Effector memory CD8-positive, alpha-beta T cell (primary cell): Measurements from ENCODE around the gene SLC38A8.

ENCODE experiments used
- ATAC-seq: fragments of 150-1000 bp; cut with Tn5 transposase; replicated peaks from 2 replicates; pipeline ENCODE4 v1.10.0; 2021; ENCODE audit warnings: mild to moderate bottlenecking, moderate library complexity
- DNase-seq, 3 experiments: peaks; one replicate each; pipeline ENCODE4 v3.0.0; 2021
- H3K27ac Mint-ChIP-seq, 2 donors: one replicate each; pipeline ENCODE4 v1.8.0; 2022; ENCODE audit warnings: mild to moderate bottlenecking in 2 of 2, mixed read lengths in 2 of 2, moderate library complexity in 2 of 2
- H3K27me3 Mint-ChIP-seq, 2 donors: one replicate each; pipeline ENCODE4 v1.8.0; 2022; ENCODE audit warnings: mixed read lengths in 2 of 2
- H3K36me3 Mint-ChIP-seq: one replicate; pipeline ENCODE4 v1.8.0; 2022; ENCODE audit warnings: mild to moderate bottlenecking, moderate library complexity, mixed read lengths; ENCODE audit not compliant: insufficient read depth
- H3K4me1 Mint-ChIP-seq, 2 donors: one replicate each; pipeline ENCODE4 v1.8.0; 2022; ENCODE audit warnings: low read depth in 2 of 2, mixed read lengths in 2 of 2
- H3K4me3 Mint-ChIP-seq, 2 donors: one replicate each; pipeline ENCODE4 v1.8.0; 2022; ENCODE audit warnings: mild to moderate bottlenecking in 2 of 2, mixed read lengths in 2 of 2, moderate library complexity in 2 of 2
- H3K9me3 Mint-ChIP-seq, 2 donors: one replicate each; pipeline ENCODE4 v1.8.0; 2022; ENCODE audit warnings: mixed read lengths in 2 of 2

The SLC38A8 gene

GRCh38 chr16:84052071-84052622 lies 9.6 kb upstream of the SLC38A8 start:
- Mint-ChIP-seq H3K27ac (no peak overlapping the region), H3K4me1 (peaks cover 0 to 5% of the 10 kb centered on the region in 2 donors), H3K36me3 (peaks cover 56% of the 10 kb centered on the region), H3K9me3 (no peaks in the 10 kb centered on the region), H3K27me3 (no peaks in the 10 kb centered on the region), H3K4me3 (no peak overlapping the region)
- DNase-seq (no peak), ATAC-seq (no peak)

DNA sequence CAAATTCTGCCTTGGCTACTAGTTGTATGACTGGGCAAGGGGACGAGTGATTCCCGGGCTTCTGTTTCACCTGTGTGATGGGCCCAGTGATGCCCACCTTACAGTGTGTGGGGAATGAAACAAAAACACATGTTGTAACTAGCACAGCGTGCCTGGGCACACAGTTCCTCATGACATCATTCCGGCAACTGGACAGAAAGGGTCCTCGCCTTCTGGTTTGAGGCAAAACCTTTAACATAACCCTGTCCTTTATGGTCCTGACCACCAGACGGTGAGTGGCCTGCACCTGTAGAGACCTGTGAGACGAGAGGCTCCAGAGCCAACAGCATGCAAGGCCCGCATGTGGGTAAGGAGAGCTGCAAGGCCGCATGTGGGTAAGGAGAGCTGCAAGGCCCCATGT lies 7.7 kb upstream of the SLC38A8 start:
- no peaks in the 10 kb centered on the region for H3K9me3 Mint-ChIP-seq
- no peak overlapping the region for H3K27ac Mint-ChIP-seq
- no peaks in the 10 kb centered on the region for H3K27me3 Mint-ChIP-seq
- ATAC-seq: no peak
- no peak for DNase-seq
- peaks cover 42% of the 10 kb centered on the region for H3K36me3 Mint-ChIP-seq
- no peak overlapping the region for H3K4me3 Mint-ChIP-seq
- peaks cover 0 to 5% of the 10 kb centered on the region in 2 donors for H3K4me1 Mint-ChIP-seq

- no peak for ATAC-seq
- Mint-ChIP-seq H3K36me3 (peaks cover 34% of the 10 kb centered on the region), H3K27me3 (peaks cover 2 to 4% of the 10 kb centered on the region in 2 donors)
Observed at GRCh38 chr16:84049403-84050060, 6.9 kb upstream of the SLC38A8 start.

DNA sequence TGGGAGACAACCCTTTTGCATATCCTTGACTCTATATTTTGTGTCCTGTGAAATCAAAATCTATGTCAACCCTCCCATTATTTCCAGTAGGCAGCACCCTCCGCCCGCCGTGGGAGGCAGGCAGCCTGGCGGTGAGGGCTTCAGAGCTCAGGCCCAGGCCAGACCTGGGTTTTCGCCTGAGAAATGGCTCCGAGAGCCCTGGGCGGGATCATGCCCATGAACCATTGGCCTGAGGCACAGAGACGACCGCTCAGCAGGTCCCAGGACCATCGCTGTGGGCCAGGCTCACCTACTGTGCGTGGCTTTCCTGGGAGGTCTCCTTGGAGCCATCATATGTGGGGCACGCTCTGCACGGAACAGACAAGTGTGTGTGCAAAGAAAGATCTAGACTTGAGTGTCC lies 6.3 kb upstream of the SLC38A8 start:
- peaks cover 31% of the 10 kb centered on the region for H3K36me3 Mint-ChIP-seq
- peaks cover 1 to 5% of the 10 kb centered on the region in 2 donors for H3K4me1 Mint-ChIP-seq
- no peak overlapping the region for H3K4me3 Mint-ChIP-seq
- DNase-seq (no peak), ATAC-seq (no peak)
- H3K27ac Mint-ChIP-seq: no peak overlapping the region
- no peaks in the 10 kb centered on the region for H3K9me3 Mint-ChIP-seq
- peaks cover 6 to 10% of the 10 kb centered on the region in 2 donors for H3K27me3 Mint-ChIP-seq

More at GRCh38 chr16:84049403-84050060, 6.9 kb upstream of the SLC38A8 start:
- H3K4me3 Mint-ChIP-seq: no peak overlapping the region
- peak overlapping the region in 1 of 2 donors; percentile 32 for H3K27ac Mint-ChIP-seq
- DNase-seq: no peak
- H3K4me1 Mint-ChIP-seq: peaks cover 0 to 5% of the 10 kb centered on the region in 2 donors
- H3K9me3 Mint-ChIP-seq: no peaks in the 10 kb centered on the region

- DNase-seq: no peak
- Mint-ChIP-seq H3K27me3 (peaks cover 12 to 16% of the 10 kb centered on the region in 2 donors), H3K9me3 (no peaks in the 10 kb centered on the region), H3K4me1 (peaks cover 5 to 6% of the 10 kb centered on the region in 2 donors), H3K27ac (no peak overlapping the region), H3K36me3 (peaks cover 25% of the 10 kb centered on the region), H3K4me3 (no peak overlapping the region)
- ATAC-seq: no peak
Observed at GRCh38 chr16:84048270-84048669, 5.7 kb upstream of the SLC38A8 start.

DNA sequence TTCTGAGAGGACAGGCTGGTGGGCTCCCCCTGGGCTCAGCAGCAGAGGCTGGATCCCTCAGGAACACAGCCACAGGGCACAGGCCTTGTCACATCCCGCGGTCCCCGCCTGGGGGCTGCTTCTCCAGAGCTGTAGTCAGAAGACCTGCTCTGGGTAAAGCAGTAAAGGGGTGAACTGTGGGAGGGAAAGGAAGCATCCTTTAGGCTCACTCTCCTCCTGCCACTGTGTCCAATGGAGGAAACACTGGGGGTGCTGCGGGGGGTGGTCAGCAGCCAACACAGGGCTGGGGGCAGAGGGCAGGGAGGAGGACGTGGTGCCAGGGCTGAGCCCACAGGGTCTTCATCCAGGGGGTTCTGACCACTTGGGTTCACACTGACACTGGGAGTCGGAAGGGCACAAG lies 5.0 kb upstream of the SLC38A8 start:
- Mint-ChIP-seq H3K36me3 (peaks cover 18% of the 10 kb centered on the region), H3K9me3 (no peaks in the 10 kb centered on the region), H3K4me1 (peaks cover 5 to 6% of the 10 kb centered on the region in 2 donors), H3K4me3 (no peak overlapping the region), H3K27ac (peak overlapping the region in 1 of 2 donors; percentile 19), H3K27me3 (peaks cover 13 to 23% of the 10 kb centered on the region in 2 donors)
- ATAC-seq: no peak
- DNase-seq: no peak

DNA sequence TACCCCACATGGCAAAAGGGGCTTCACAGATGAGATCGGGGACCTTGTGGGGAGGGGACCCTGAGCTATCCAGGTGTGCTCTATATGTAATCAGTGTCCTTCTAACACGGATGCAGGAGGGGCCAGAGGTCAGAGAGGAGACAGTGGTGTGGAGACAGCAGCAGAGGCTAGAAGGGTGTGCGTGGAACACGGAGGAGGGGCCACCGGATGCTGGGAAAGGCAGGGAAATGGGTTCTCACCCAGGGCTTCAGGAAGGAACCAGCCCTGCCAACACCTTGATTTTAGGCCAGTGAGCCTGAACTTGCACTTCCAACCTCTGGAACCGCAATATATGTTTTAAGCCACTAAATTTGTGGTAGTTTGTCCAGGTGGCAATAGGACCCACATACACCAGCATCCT lies 4.6 kb upstream of the SLC38A8 start:
- no peak overlapping the region for H3K4me3 Mint-ChIP-seq
- DNase-seq (no peak), ATAC-seq (no peak)
- H3K36me3 Mint-ChIP-seq: peaks cover 14% of the 10 kb centered on the region
- H3K4me1 Mint-ChIP-seq: peaks cover 5 to 6% of the 10 kb centered on the region in 2 donors
- peak overlapping the region; percentile 19 to 64 for H3K27ac Mint-ChIP-seq
- no peaks in the 10 kb centered on the region for H3K9me3 Mint-ChIP-seq
- peaks cover 13 to 27% of the 10 kb centered on the region in 2 donors for H3K27me3 Mint-ChIP-seq

- Mint-ChIP-seq H3K9me3 (no peaks in the 10 kb centered on the region), H3K4me3 (no peak overlapping the region), H3K4me1 (peaks cover 5 to 6% of the 10 kb centered on the region in 2 donors), H3K36me3 (peaks cover 7% of the 10 kb centered on the region), H3K27me3 (peaks cover 13 to 33% of the 10 kb centered on the region in 2 donors), H3K27ac (no peak overlapping the region)
- DNase-seq (no peak), ATAC-seq (no peak)
Observed at GRCh38 chr16:84045818-84046470, 3.3 kb upstream of the SLC38A8 start.

GRCh38 chr16:84045001-84045817 lies 2.6 kb upstream of the SLC38A8 start:
- H3K36me3 Mint-ChIP-seq: peaks cover 4% of the 10 kb centered on the region
- no peak overlapping the region for H3K4me3 Mint-ChIP-seq
- H3K9me3 Mint-ChIP-seq: no peaks in the 10 kb centered on the region
- H3K27me3 Mint-ChIP-seq: peaks cover 13 to 40% of the 10 kb centered on the region in 2 donors
- DNase-seq (no peak), ATAC-seq (no peak)
- no peak overlapping the region for H3K27ac Mint-ChIP-seq
- peaks cover 5 to 6% of the 10 kb centered on the region in 2 donors for H3K4me1 Mint-ChIP-seq

GRCh38 chr16:84044118-84044488 lies 1.5 kb upstream of the SLC38A8 start:
- H3K27ac Mint-ChIP-seq: peak overlapping the region in 1 of 2 donors; percentile 57
- H3K4me3 Mint-ChIP-seq: no peak overlapping the region
- no peaks in the 10 kb centered on the region for H3K9me3 Mint-ChIP-seq
- H3K4me1 Mint-ChIP-seq: peaks cover 2 to 6% of the 10 kb centered on the region in 2 donors
- peaks cover 13 to 47% of the 10 kb centered on the region in 2 donors for H3K27me3 Mint-ChIP-seq
- H3K36me3 Mint-ChIP-seq: peaks cover under 1% of the 10 kb centered on the region
- ATAC-seq (no peak), DNase-seq (no peak)

DNA sequence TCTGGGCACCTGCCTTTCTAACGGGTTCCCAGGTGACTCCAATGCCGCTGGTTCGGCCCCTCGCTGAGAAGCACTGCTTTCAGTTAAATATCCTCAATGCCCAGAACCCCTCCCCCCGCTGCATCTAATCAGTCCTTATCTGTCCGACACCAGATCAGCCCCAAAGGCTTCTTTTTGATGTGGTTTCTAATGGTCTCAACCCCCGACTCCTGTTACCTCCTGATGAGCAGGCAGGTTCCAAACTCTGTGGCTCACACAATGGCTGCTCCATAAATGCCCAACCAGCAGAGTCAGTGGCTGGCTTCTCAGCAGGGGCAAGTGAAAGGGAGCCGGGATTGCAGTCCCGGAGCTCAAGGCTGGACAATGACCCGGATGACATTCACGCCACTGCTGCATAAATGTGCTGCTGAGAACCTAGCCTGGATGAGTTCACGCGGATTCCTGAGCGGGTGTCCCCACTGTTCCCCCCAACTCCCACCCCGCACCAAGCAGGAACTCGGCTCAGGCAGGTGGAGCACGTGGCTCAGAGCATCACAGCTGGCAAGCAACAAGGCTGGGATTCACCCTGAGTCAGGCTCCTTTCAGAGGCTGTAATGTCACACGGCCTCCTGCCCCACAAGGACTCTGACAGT lies 1.0 kb upstream of the SLC38A8 start:
- H3K27me3 Mint-ChIP-seq: peaks cover 13 to 47% of the 10 kb centered on the region in 2 donors
- DNase-seq (no peak), ATAC-seq (no peak)
- peak overlapping the region in 1 of 2 donors; percentile 57 for H3K27ac Mint-ChIP-seq
- H3K4me1 Mint-ChIP-seq: peaks cover 0 to 6% of the 10 kb centered on the region in 2 donors
- H3K4me3 Mint-ChIP-seq: no peak overlapping the region
- no peaks in the 10 kb centered on the region for H3K36me3 Mint-ChIP-seq
- H3K9me3 Mint-ChIP-seq: no peaks in the 10 kb centered on the region

DNA sequence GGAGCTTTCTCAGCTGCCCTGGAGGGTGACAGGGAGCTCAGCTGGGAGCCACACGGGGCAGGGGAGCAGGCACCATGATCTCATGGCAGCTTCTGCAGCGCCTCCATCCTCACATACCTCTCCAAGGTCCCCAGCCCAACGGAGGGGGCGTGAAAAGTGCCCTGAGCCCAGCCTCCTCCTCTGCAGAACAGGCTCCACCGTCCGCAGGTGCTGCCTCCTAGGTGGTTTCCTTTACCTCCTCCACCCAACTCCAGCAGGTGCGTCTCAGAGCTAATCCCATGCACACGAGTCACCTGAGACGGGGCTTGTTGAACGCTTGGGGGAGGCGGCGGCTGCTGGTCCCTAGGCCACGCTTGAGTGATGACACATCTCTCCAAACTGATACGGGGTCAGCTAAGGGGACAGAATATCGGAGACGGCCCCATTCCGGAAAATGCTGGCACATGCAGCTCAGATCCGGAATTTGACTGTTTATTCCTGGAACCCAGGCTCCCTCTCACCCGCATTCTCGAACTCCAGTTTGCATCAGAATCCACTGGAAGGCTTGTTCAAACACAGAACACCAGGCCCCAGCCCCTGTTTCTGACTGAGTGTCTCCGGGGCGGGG lies 387 bp upstream of the SLC38A8 start:
- DNase-seq: no peak
- H3K27ac Mint-ChIP-seq: no peak overlapping the region
- no peaks in the 10 kb centered on the region for H3K36me3 Mint-ChIP-seq
- no peaks in the 10 kb centered on the region for H3K9me3 Mint-ChIP-seq
- no peak for ATAC-seq
- H3K27me3 Mint-ChIP-seq: peaks cover 13 to 47% of the 10 kb centered on the region in 2 donors
- peaks cover 0 to 6% of the 10 kb centered on the region in 2 donors for H3K4me1 Mint-ChIP-seq
- no peak overlapping the region for H3K4me3 Mint-ChIP-seq
